Measurements from ENCODE around the gene ELF1.
"Not testable (repeated sequence)": the region's sequence is repeated elsewhere in the genome, so short reads cannot be mapped to it uniquely, and the experiment has no call there.

ELF1 gene

GRCh38 chr13:40983259-40983658 lies 35.9 kb downstream of the ELF1 start:
- no peak overlapping the region for H3K4me3 ChIP-seq (ENCODE audit: low read depth, low read length)

- no peak overlapping the region for H3K4me3 ChIP-seq (ENCODE audit: low read depth, low read length)
Measured at GRCh38 chr13:40982772-40983171, 36.3 kb downstream of the ELF1 start.

GRCh38 chr13:40981949-40982348 lies 37.2 kb downstream of the ELF1 start:
- no peak overlapping the region for H3K4me3 ChIP-seq (ENCODE audit: low read depth, low read length)

- H3K4me3 ChIP-seq (ENCODE audit: low read depth, low read length), result no peak overlapping the region
Measured at GRCh38 chr13:40981361-40981760, 37.8 kb downstream of the ELF1 start.

GRCh38 chr13:40980461-40980860 lies 38.7 kb downstream of the ELF1 start:
- H3K4me3 ChIP-seq (ENCODE audit: low read depth, low read length), result no peak overlapping the region

GRCh38 chr13:40979232-40979631 lies 39.9 kb downstream of the ELF1 start:
- H3K4me3 ChIP-seq (ENCODE audit: low read depth, low read length), result no peak overlapping the region

GRCh38 chr13:40978109-40978508 lies 41.0 kb downstream of the ELF1 start:
- not testable (repeated sequence) for H3K4me3 ChIP-seq (ENCODE audit: low read depth, low read length)

- H3K4me3 ChIP-seq (ENCODE audit: low read depth, low read length), result no peak overlapping the region
Measured at GRCh38 chr13:40975441-40975840, 43.7 kb downstream of the ELF1 start.

GRCh38 chr13:40974460-40975407 lies 44.4 kb downstream of the ELF1 start:
- no peak overlapping the region for H3K4me3 ChIP-seq (ENCODE audit: low read depth, low read length)

GRCh38 chr13:40973409-40973808 lies 45.7 kb downstream of the ELF1 start:
- H3K4me3 ChIP-seq (ENCODE audit: low read depth, low read length), result no peak overlapping the region

GRCh38 chr13:40971321-40971720 lies 47.8 kb downstream of the ELF1 start:
- no peak overlapping the region for H3K4me3 ChIP-seq (ENCODE audit: low read depth, low read length)

- no peak overlapping the region for H3K4me3 ChIP-seq (ENCODE audit: low read depth, low read length)
Measured at GRCh38 chr13:40970803-40971202, 48.3 kb downstream of the ELF1 start.

- no peak overlapping the region for H3K4me3 ChIP-seq (ENCODE audit: low read depth, low read length)
Measured at GRCh38 chr13:40969169-40969901, 49.8 kb downstream of the ELF1 start.

- no peak overlapping the region for H3K4me3 ChIP-seq (ENCODE audit: low read depth, low read length)
Measured at GRCh38 chr13:40968416-40969000, 50.6 kb downstream of the ELF1 start.

GRCh38 chr13:40966298-40966697 lies 52.8 kb downstream of the ELF1 start:
- H3K4me3 ChIP-seq (ENCODE audit: low read depth, low read length), result no peak overlapping the region

- no peak overlapping the region for H3K4me3 ChIP-seq (ENCODE audit: low read depth, low read length)
Measured at GRCh38 chr13:40963927-40964326, 55.2 kb downstream of the ELF1 start.

GRCh38 chr13:40961826-40962225 lies 57.3 kb downstream of the ELF1 start:
- no peak overlapping the region for H3K4me3 ChIP-seq (ENCODE audit: low read depth, low read length)

GRCh38 chr13:40961214-40961613 lies 57.9 kb downstream of the ELF1 start:
- no peak overlapping the region for H3K4me3 ChIP-seq (ENCODE audit: low read depth, low read length)

- no peak overlapping the region for H3K4me3 ChIP-seq (ENCODE audit: low read depth, low read length)
Measured at GRCh38 chr13:40960716-40961115, 58.4 kb downstream of the ELF1 start.

GRCh38 chr13:40958655-40959054 lies 60.5 kb downstream of the ELF1 start:
- H3K4me3 ChIP-seq (ENCODE audit: low read depth, low read length), result no peak overlapping the region

- H3K4me3 ChIP-seq (ENCODE audit: low read depth, low read length), result no peak overlapping the region
Measured at GRCh38 chr13:40946485-40946884, 72.6 kb downstream of the ELF1 start.

GRCh38 chr13:40943073-40943472 lies 76.0 kb downstream of the ELF1 start:
- no peak overlapping the region for H3K4me3 ChIP-seq (ENCODE audit: low read depth, low read length)

All from iPS-11a (cell line).